HS-5 (cell line): ENCODE results near the gene BABAM2.
"Not testable (repeated sequence)": the region's sequence is repeated elsewhere in the genome, so short reads cannot be mapped to it uniquely, and the experiment has no call there.

Source experiments
- DNase-seq: peaks from one replicate; pipeline ENCODE4 v3.0.0-alpha.2; 2012; ENCODE audit warnings: low read depth

BABAM2 gene

GRCh38 chr2:28360718-28361293 is 470.3 kb downstream of the BABAM2 start:
- DNase-seq = peak; percentile 40

GRCh38 chr2:28361991-28362710 is 471.6 kb downstream of the BABAM2 start:
- DNase-seq = no peak

GRCh38 chr2:28362991-28363521 is 472.5 kb downstream of the BABAM2 start:
- no peak for DNase-seq

- DNase-seq = no peak
Observed at GRCh38 chr2:28363686-28364280, 473.3 kb downstream of the BABAM2 start.

- DNase-seq = no peak
Observed at GRCh38 chr2:28364610-28365009, 474.1 kb downstream of the BABAM2 start.

- no peak for DNase-seq
Observed at GRCh38 chr2:28365158-28365557, 474.6 kb downstream of the BABAM2 start.

GRCh38 chr2:28366149-28366495 is 475.6 kb downstream of the BABAM2 start:
- DNase-seq = no peak

- no peak for DNase-seq
Observed at GRCh38 chr2:28366496-28367282, 476.2 kb downstream of the BABAM2 start.

- no peak for DNase-seq
Observed at GRCh38 chr2:28367667-28368356, 477.3 kb downstream of the BABAM2 start.

GRCh38 chr2:28368357-28368798 is 477.8 kb downstream of the BABAM2 start:
- DNase-seq = no peak

- DNase-seq = no peak
Observed at GRCh38 chr2:28369358-28369757, 478.8 kb downstream of the BABAM2 start.

GRCh38 chr2:28370354-28370753 is 479.8 kb downstream of the BABAM2 start:
- DNase-seq = no peak

- DNase-seq = not testable (repeated sequence)
Observed at GRCh38 chr2:28371728-28372127, 481.2 kb downstream of the BABAM2 start.

GRCh38 chr2:28373854-28374253 is 483.3 kb downstream of the BABAM2 start:
- no peak for DNase-seq

GRCh38 chr2:28374331-28374730 is 483.8 kb downstream of the BABAM2 start:
- DNase-seq = no peak

- DNase-seq = no peak
Observed at GRCh38 chr2:28375236-28375635, 484.7 kb downstream of the BABAM2 start.

GRCh38 chr2:28375742-28376631 is 485.5 kb downstream of the BABAM2 start:
- DNase-seq = no peak

GRCh38 chr2:28377195-28377816 is 486.8 kb downstream of the BABAM2 start:
- DNase-seq = no peak

GRCh38 chr2:28377984-28378678 is 487.6 kb downstream of the BABAM2 start:
- no peak for DNase-seq
